HepG2 (cell line): ENCODE results near the gene MEIOB. TPM values are rescaled to one million over a fixed set of nuclear protein-coding genes. Genes with fewer than 3 reads are reported as not detected.

Source experiments
- ATAC-seq: fragments of 200-7000 bp; cut with Tn5 transposase; 3 replicates; pipeline ENCODE4 v1.9.1; 2020; ENCODE audit warnings: mild to moderate bottlenecking, moderate library complexity
- BruUV-seq: library from RNA; stranded (reverse); fragments of 400-500 nt; replicated peaks from 2 replicates; lab custom pipeline; 2021; lab: Mats Ljungman, UMichigan
- CTCF ChIA-PET: fragments of 300-600 bp; formaldehyde crosslinking; extraction: SDS; loops from one replicate; lab custom pipeline; 2021; ENCODE audit warnings: low total read pairs, inconsistent platforms, low intra/inter-chr PET ratio; lab: Yijun Ruan, JAX
- POLR2A ChIA-PET: fragments of 350-600 bp; sonication (Branson Sonifier 250); formaldehyde crosslinking; loops from one replicate; lab custom pipeline; 2020; ENCODE audit warnings: antibody characterized with exemption, inconsistent platforms; lab: Yijun Ruan, JAX
- DNase-seq: peaks from one replicate; pipeline ENCODE4 v3.0.0-alpha.2; 2015; ENCODE audit warnings: low spot score
- FAIRE-seq: peaks from 3 replicates; lab custom pipeline; 2011; peaks lifted over from hg19 to GRCh38; lab: Jason Lieb, UNC
- H2AFZ ChIP-seq: one replicate; pipeline ENCODE4 v1.6.1; 2011; ENCODE audit warnings: low read length, inconsistent platforms
- H3K27ac ChIP-seq: fragments of 300-600 bp; 3 replicates; pipeline ENCODE4 v1.8.0; 2011; ENCODE audit warnings: mixed run types, mild to moderate bottlenecking, mixed read lengths, low read length, inconsistent platforms; ENCODE audit not compliant: insufficient read depth; ENCODE audit errors: extremely low read length
- H3K27me3 ChIP-seq, 2 experiments: fragments of 200-600 bp in 1 of 2; 2 replicates in 1 of 2; 3 replicates in 1 of 2; pipeline versions ENCODE4 v1.6.0 to v1.8.0; 2011; ENCODE audit warnings: low read length in 2 of 2, mild to moderate bottlenecking in 2 of 2, moderate library complexity in 2 of 2, inconsistent platforms in 1 of 2; ENCODE audit not compliant: insufficient read depth in 2 of 2, control insufficient read depth in 1 of 2
- H3K36me3 ChIP-seq, 2 experiments: fragments of 200-600 bp in 1 of 2; replicated peaks in 1 of 2; 2 replicates in 1 of 2; 3 replicates in 1 of 2; pipeline versions ENCODE4 v1.5.1 to v1.8.0; 2011; ENCODE audit warnings: low read length in 2 of 2, inconsistent platforms in 1 of 2; ENCODE audit not compliant: insufficient read depth in 2 of 2, control insufficient read depth in 1 of 2
- H3K4me1 ChIP-seq: 2 replicates; pipeline ENCODE4 v1.5.1; 2012; ENCODE audit warnings: low read length, inconsistent platforms; ENCODE audit not compliant: insufficient read depth
- H3K4me2 ChIP-seq: 2 replicates; pipeline ENCODE4 v1.6.0; 2011; ENCODE audit warnings: low read depth, low read length, inconsistent platforms
- H3K4me3 ChIP-seq, 3 experiments: fragments of 200-600 bp in 1 of 3; sonication (generic), shearing (Covaris generic) in 1 of 3; replicated peaks in 1 of 3; 2 replicates each; pipeline ENCODE4 v1.5.1; 2011 to 2016; ENCODE audit warnings: low read length in 3 of 3, inconsistent platforms in 2 of 3, low read depth in 2 of 3, mild to moderate bottlenecking in 2 of 3, control low read depth in 1 of 3, mixed read lengths in 1 of 3; ENCODE audit not compliant: insufficient read depth in 1 of 3
- H3K79me2 ChIP-seq: one replicate; pipeline ENCODE4 v1.6.1; 2011; ENCODE audit warnings: low read length, inconsistent platforms; ENCODE audit not compliant: insufficient read depth
- H3K9ac ChIP-seq: 2 replicates; pipeline ENCODE4 v1.6.0; 2011; ENCODE audit warnings: mild to moderate bottlenecking, low read depth, low read length, inconsistent platforms; ENCODE audit not compliant: insufficient read depth
- H3K9me3 ChIP-seq: 2 replicates; pipeline ENCODE4 v1.5.1; 2012; ENCODE audit warnings: mild to moderate bottlenecking, low read length
- H4K20me1 ChIP-seq: 2 replicates; pipeline ENCODE4 v1.6.0; 2011; ENCODE audit warnings: inconsistent platforms, mild to moderate bottlenecking, low read length, moderate library complexity; ENCODE audit not compliant: insufficient read depth
- ATRX ChIP-seq: sonication (generic); formaldehyde crosslinking; IDR thresholded peaks from 2 replicates; pipeline ENCODE4 v1.4.0; 2020; ENCODE audit warnings: missing genetic modification reagents, borderline replicate concordance
- KAT8 ChIP-seq: IDR thresholded peaks from 2 replicates; pipeline ENCODE4 v1.6.1; 2016; ENCODE audit warnings: missing genetic modification reagents, missing compliant biosample characterization
- NR2C2 ChIP-seq: sonication (generic); formaldehyde crosslinking; IDR thresholded peaks from 2 replicates; pipeline ENCODE4 v1.4.0; 2020; ENCODE audit warnings: missing genetic modification reagents, mild to moderate bottlenecking, moderate library complexity, borderline replicate concordance
- RFX3 ChIP-seq: IDR thresholded peaks from 2 replicates; pipeline ENCODE4 v1.6.1; 2016; ENCODE audit warnings: missing biosample characterization, missing genetic modification reagents
- SMARCC2 ChIP-seq: fragments of 450-650 bp; IDR thresholded peaks from 2 replicates; pipeline ENCODE4 v1.6.1; 2017; ENCODE audit warnings: antibody characterized with exemption, mild to moderate bottlenecking
- ZNF510 ChIP-seq: sonication (generic); formaldehyde crosslinking; IDR thresholded peaks from 2 replicates; pipeline ENCODE4 v1.4.0; 2020; ENCODE audit warnings: low read depth, mild to moderate bottlenecking, missing genetic modification reagents
- ZNF562 ChIP-seq: sonication (generic); formaldehyde crosslinking; IDR thresholded peaks from 2 replicates; pipeline ENCODE4 v1.8.0; 2022; ENCODE audit warnings: missing genetic modification reagents, borderline replicate concordance
- ZNF660 ChIP-seq: sonication (generic); formaldehyde crosslinking; IDR thresholded peaks from 2 replicates; pipeline ENCODE4 v1.5.1; 2020; ENCODE audit warnings: mild to moderate bottlenecking, low read depth, missing genetic modification reagents, borderline replicate concordance
- WGBS: methylation state at CpG from one replicate; pipeline ENCODE4 v1.1.6; 2017; ENCODE audit warnings: low lambda C conversion rate; 5-methylcytosine and 5-hydroxymethylcytosine counted together
- in situ Hi-C: cut with HindIII; loops from 2 replicates; pipeline ENCODE4 v1.10.0; 2017; ENCODE audit warnings: low pct_unique_long_range_greater_than_20kb; ENCODE audit not compliant: extremely low pct_ligation_motif_present
- intact Hi-C: fragments of 100-400 bp; cut with micrococcal nuclease; formaldehyde crosslinking; loops from one replicate; pipeline ENCODE4 v1.10.0; 2022; ENCODE audit not compliant: unreplicated experiment
- polyA plus RNA-seq, 8 experiments: library from polyadenylated mRNA; depleted of rRNA in 3 of 8; stranded (reverse) in 7 of 8; unstranded in 1 of 8; fragments of >200 nt; fragmentation: Illumina TruSeq in 4 of 8; extraction: Trizol in 4 of 8; gene quantifications; 2 replicates each; pipeline versions ENCODE4 v1.2.1 to v1.2.3, GENCODE V29; 2011 to 2016; ENCODE audit warnings: low read depth in 4 of 8, missing spikeins in 1 of 8, mixed read lengths in 1 of 8; ENCODE audit not compliant: insufficient read depth in 1 of 8
- total RNA-seq, 5 experiments: library from RNA; depleted of rRNA; stranded (reverse); fragments of >200 nt; fragmentation: Illumina TruSeq; extraction: Trizol; gene quantifications; 2 replicates each; pipeline ENCODE4 v1.2.3, GENCODE V29; 2016; ENCODE audit warnings: low read depth in 1 of 5
- TF ChIP-seq, protein P1 (sequence below): sonication (generic); formaldehyde crosslinking; IDR thresholded peaks from one replicate; pipeline ENCODE4 v1.5.1; 2020; ENCODE audit warnings: mild to moderate bottlenecking, missing genetic modification reagents; ENCODE audit errors: not compliant biosample characterization
- TF ChIP-seq, protein P2 (sequence below): sonication (generic); formaldehyde crosslinking; IDR thresholded peaks from 2 replicates; pipeline ENCODE4 v1.5.0; 2020; ENCODE audit warnings: missing genetic modification reagents
- TF ChIP-seq, protein P3 (sequence below): sonication (generic); formaldehyde crosslinking; IDR thresholded peaks from 2 replicates; pipeline ENCODE4 v1.9.0; 2021; ENCODE audit warnings: missing genetic modification reagents, borderline replicate concordance

MEIOB gene
- total and polyA plus RNA-seq, 2 of the 13 experiments (the other 11 are each of a cell fraction or from before 2014, with no cell fraction given): 0.17 TPM; not detected in 1

DNA sequence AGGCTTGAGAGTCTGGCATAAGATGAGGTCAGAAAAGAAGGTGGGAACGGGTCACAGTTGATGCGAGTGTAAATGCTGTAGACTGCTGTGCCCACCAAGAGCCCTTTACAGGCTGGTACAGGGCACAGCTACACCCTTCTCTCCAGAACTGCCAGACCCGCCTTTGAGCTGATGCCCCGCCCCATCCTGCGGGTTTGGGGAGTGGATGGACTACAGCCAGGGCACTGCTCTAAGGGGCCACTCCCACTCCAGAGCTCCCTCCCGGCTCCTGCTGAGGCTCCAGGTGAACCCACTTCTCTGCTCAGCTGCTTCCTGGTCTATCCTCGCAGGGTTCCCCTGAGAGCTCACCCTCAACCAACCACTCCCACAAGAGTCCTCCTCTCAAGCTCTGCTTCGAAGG, 12.3 kb downstream of the MEIOB start:
- ATAC-seq: no peak
- no peaks in the 10 kb centered on the region for H3K79me2 ChIP-seq
- CTCF ChIA-PET: no interaction called here
- no peaks in the 10 kb centered on the region for H3K9me3 ChIP-seq
- H4K20me1 ChIP-seq: no peaks in the 10 kb centered on the region
- no peak for DNase-seq
- intact Hi-C loops: no loop called here
- no TSS peak for BruUV-seq
- H3K27me3 ChIP-seq: peaks cover 1 to 11% of the 10 kb centered on the region in 2 experiments; a peak in 2 of 5 replicates
- in situ Hi-C loops: loop anchor here (5.0 kb wide), 1 partner anchor 63 kb away; no protein-coding TSS in a partner anchor
- no peak overlapping the region for H3K9ac ChIP-seq
- H2AFZ ChIP-seq: no peak overlapping the region
- no peaks in the 10 kb centered on the region for H3K36me3 ChIP-seq
- H3K4me3 ChIP-seq: no peak overlapping the region
- H3K4me2 ChIP-seq: no peak overlapping the region
- H3K4me1 ChIP-seq: peaks cover 23% of the 10 kb centered on the region
- no peak for FAIRE-seq
- POLR2A ChIA-PET: no interaction called here
- H3K27ac ChIP-seq: no peak overlapping the region
- 60% methylated on average over 6 of the region's 8 CpGs for WGBS
- TF ChIP-seq, protein P1, sequence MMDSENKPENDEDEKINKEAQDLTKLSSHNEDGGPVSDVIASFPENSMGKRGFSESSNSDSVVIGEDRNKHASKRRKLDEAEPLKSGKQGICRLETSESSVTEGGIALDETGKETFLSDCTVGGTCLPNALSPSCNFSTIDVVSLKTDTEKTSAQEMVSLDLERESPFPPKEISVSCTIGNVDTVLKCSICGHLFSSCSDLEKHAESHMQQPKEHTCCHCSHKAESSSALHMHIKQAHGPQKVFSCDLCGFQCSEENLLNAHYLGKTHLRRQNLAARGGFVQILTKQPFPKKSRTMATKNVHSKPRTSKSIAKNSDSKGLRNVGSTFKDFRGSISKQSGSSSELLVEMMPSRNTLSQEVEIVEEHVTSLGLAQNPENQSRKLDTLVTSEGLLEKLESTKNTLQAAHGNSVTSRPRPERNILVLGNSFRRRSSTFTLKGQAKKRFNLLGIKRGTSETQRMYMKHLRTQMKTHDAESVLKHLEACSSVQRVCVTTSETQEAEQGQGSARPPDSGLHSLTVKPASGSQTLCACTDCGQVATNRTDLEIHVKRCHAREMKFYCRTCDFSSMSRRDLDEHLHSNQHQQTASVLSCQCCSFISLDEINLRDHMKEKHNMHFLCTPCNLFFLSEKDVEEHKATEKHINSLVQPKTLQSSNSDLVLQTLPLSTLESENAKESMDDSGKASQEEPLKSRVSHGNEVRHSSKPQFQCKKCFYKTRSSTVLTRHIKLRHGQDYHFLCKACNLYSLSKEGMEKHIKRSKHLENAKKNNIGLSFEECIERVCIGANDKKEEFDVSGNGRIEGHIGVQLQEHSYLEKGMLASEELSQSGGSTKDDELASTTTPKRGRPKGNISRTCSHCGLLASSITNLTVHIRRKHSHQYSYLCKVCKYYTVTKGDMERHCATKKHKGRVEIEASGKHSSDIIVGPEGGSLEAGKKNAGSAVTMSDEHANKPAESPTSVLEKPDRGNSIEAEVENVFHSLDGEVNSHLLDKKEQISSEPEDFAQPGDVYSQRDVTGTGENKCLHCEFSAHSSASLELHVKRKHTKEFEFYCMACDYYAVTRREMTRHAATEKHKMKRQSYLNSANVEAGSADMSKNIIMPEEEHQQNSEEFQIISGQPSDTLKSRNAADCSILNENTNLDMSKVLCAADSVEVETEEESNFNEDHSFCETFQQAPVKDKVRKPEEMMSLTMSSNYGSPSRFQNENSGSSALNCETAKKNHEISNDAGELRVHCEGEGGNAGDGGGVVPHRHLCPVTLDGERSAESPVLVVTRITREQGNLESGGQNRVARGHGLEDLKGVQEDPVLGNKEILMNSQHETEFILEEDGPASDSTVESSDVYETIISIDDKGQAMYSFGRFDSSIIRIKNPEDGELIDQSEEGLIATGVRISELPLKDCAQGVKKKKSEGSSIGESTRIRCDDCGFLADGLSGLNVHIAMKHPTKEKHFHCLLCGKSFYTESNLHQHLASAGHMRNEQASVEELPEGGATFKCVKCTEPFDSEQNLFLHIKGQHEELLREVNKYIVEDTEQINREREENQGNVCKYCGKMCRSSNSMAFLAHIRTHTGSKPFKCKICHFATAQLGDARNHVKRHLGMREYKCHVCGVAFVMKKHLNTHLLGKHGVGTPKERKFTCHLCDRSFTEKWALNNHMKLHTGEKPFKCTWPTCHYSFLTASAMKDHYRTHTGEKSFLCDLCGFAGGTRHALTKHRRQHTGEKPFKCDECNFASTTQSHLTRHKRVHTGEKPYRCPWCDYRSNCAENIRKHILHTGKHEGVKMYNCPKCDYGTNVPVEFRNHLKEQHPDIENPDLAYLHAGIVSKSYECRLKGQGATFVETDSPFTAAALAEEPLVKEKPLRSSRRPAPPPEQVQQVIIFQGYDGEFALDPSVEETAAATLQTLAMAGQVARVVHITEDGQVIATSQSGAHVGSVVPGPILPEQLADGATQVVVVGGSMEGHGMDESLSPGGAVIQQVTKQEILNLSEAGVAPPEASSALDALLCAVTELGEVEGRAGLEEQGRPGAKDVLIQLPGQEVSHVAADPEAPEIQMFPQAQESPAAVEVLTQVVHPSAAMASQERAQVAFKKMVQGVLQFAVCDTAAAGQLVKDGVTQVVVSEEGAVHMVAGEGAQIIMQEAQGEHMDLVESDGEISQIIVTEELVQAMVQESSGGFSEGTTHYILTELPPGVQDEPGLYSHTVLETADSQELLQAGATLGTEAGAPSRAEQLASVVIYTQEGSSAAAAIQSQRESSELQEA (CRISPR knock-in tag): no peak
- TF ChIP-seq ATRX (CRISPR knock-in tag) (no peak), RFX3 (CRISPR knock-in tag) (no peak), ZNF660 (CRISPR knock-in tag) (no peak), NR2C2 (CRISPR knock-in tag) (no peak), SMARCC2 (no peak), ZNF562 (CRISPR knock-in tag) (no peak), ZNF510 (no peak), KAT8 (no peak)
- TF ChIP-seq, protein P2, sequence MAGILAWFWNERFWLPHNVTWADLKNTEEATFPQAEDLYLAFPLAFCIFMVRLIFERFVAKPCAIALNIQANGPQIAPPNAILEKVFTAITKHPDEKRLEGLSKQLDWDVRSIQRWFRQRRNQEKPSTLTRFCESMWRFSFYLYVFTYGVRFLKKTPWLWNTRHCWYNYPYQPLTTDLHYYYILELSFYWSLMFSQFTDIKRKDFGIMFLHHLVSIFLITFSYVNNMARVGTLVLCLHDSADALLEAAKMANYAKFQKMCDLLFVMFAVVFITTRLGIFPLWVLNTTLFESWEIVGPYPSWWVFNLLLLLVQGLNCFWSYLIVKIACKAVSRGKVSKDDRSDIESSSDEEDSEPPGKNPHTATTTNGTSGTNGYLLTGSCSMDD (CRISPR knock-in tag): no peak
- TF ChIP-seq, protein P3, sequence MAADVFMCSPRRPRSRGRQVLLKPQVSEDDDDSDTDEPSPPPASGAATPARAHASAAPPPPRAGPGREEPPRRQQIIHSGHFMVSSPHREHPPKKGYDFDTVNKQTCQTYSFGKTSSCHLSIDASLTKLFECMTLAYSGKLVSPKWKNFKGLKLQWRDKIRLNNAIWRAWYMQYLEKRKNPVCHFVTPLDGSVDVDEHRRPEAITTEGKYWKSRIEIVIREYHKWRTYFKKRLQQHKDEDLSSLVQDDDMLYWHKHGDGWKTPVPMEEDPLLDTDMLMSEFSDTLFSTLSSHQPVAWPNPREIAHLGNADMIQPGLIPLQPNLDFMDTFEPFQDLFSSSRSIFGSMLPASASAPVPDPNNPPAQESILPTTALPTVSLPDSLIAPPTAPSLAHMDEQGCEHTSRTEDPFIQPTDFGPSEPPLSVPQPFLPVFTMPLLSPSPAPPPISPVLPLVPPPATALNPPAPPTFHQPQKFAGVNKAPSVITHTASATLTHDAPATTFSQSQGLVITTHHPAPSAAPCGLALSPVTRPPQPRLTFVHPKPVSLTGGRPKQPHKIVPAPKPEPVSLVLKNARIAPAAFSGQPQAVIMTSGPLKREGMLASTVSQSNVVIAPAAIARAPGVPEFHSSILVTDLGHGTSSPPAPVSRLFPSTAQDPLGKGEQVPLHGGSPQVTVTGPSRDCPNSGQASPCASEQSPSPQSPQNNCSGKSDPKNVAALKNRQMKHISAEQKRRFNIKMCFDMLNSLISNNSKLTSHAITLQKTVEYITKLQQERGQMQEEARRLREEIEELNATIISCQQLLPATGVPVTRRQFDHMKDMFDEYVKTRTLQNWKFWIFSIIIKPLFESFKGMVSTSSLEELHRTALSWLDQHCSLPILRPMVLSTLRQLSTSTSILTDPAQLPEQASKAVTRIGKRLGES (CRISPR knock-in tag): no peak
